Measurements from ENCODE around the gene ADI1.

Gene ADI1

DNA sequence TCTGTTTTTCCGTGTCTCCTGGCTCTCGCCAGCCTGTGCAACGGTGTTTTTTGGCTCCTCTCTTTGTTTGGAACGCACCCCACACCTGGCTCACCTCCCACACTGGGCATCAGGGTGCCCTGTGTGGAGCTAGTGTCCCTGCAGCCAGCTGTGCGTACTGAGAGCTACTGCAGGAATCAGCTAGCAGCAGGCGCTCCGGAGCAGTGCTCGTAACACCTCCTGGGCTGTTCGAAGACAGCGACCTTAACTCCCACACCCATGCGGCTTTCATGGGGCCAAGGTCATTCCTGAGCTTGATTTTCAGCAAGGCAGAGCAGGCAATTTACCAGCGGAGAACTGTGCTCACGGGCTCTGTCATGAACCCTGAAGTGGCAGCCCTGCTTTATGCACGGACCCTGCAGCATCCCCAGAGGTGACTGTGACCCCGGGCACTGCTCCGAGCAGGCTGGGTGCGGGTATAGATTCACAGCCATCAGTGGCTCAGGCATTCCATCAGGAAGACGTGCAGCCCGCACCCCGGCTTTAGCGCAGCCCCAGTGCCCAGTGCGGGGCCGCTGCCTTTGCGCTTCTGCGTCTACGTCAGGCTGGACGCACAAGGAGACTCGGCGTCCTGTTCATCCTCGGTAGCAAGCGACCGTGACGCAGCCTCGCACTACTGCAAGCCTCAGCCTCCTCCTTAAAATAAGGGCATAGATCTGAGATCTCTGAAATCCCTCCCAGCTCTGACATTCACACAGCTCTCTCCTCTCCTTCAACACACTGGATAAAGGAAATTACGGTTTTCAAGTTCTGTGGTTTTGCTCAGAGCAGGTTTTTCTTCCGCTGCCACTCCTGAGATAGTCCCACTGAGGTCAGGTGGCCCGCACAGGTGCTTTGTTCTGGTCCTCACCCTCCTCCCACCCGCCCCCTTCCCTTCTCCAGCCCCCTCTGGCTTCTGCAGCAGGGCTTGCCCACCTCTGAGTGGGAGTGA, 58.2 kb downstream of the ADI1 start:
- DNase-seq (ENCODE audit: low read depth, low spot score), result no peak
- TF ChIP-seq, protein P1, sequence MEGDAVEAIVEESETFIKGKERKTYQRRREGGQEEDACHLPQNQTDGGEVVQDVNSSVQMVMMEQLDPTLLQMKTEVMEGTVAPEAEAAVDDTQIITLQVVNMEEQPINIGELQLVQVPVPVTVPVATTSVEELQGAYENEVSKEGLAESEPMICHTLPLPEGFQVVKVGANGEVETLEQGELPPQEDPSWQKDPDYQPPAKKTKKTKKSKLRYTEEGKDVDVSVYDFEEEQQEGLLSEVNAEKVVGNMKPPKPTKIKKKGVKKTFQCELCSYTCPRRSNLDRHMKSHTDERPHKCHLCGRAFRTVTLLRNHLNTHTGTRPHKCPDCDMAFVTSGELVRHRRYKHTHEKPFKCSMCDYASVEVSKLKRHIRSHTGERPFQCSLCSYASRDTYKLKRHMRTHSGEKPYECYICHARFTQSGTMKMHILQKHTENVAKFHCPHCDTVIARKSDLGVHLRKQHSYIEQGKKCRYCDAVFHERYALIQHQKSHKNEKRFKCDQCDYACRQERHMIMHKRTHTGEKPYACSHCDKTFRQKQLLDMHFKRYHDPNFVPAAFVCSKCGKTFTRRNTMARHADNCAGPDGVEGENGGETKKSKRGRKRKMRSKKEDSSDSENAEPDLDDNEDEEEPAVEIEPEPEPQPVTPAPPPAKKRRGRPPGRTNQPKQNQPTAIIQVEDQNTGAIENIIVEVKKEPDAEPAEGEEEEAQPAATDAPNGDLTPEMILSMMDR (IDR thresholded peaks at IDR 0.05; ENCODE audit: low read depth, low read length), result no peak
- no peak overlapping the region for H3K4me3 ChIP-seq (ENCODE audit: low read depth, low read length)
- in situ Hi-C loops (cut with HindIII; ENCODE audit: low sequenced_read_pairs), result no loop called here

DNA sequence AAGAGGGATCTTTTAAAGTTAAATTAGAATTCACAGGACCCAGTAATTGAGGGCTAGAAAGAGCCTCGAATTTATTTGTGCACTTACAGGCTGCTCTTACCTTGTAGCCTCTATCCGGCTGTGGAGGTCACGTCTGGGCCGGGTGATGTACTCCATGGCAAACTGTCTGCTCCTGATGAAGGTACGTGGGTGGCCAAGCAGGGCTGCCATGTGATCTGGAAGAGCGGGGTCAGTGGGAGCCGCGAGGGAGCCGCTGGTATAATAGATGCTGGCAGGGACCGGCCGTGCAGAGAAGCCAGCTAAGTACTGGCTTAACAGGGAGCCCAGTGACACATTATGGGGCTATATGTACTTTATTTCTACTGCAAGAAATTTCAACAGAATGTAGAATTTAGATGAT, 59.2 kb downstream of the ADI1 start:
- in situ Hi-C loops (cut with HindIII; ENCODE audit: low sequenced_read_pairs), result no loop called here

DNA sequence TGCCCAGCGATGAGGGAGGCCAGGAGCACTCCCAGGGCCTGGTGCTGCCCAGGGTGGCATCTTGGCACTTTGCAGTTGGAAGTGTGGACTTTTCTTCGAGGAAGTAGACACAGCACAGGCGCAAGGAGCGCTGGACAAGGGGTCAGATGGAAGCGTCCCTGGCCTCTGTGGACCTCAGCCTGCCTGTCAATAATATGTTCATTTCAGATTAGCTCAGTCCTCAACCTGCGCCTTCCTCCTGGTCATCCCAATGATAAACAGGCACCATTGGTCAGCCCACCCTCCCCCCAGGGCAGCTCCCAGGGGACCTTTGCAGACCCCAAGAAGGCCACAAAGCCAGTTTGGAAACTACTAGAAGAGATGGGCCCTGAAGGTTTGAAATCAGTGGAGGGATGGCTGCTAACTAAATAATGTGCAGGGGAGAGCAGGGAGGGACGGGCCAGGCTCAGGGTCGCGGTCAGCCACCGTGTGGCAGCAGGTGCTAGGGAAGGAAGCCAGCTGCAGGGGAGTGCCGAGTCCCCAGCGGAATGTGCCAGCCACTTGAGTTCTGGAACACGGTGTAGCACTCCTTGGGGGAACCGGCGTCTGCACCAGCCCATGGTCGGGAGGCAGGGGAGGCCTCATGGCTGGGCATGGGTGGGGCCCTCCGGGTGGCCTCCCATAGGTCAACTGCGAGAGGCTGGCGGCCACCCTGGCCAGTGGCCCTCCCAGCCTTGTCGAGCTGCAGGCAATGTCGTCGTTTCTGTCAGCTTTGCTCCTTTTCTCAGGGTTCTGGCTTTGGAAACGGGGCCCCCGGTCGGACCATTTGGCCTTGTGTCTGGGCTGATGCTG, 59.9 kb downstream of the ADI1 start:
- TF ChIP-seq, protein P1 (IDR thresholded peaks at IDR 0.05; ENCODE audit: low read depth, low read length), result no peak
- in situ Hi-C loops (cut with HindIII; ENCODE audit: low sequenced_read_pairs), result no loop called here
- no peak overlapping the region for H3K4me3 ChIP-seq (ENCODE audit: low read depth, low read length)
- no peak for DNase-seq (ENCODE audit: low read depth, low spot score)

More for the DNA sequence above, 59.2 kb downstream of the ADI1 start:
- no peak overlapping the region for H3K4me3 ChIP-seq (ENCODE audit: low read depth, low read length)
- TF ChIP-seq, protein P1 (IDR thresholded peaks at IDR 0.05; ENCODE audit: low read depth, low read length), result no peak
- DNase-seq (ENCODE audit: low read depth, low spot score), result no peak

DNA sequence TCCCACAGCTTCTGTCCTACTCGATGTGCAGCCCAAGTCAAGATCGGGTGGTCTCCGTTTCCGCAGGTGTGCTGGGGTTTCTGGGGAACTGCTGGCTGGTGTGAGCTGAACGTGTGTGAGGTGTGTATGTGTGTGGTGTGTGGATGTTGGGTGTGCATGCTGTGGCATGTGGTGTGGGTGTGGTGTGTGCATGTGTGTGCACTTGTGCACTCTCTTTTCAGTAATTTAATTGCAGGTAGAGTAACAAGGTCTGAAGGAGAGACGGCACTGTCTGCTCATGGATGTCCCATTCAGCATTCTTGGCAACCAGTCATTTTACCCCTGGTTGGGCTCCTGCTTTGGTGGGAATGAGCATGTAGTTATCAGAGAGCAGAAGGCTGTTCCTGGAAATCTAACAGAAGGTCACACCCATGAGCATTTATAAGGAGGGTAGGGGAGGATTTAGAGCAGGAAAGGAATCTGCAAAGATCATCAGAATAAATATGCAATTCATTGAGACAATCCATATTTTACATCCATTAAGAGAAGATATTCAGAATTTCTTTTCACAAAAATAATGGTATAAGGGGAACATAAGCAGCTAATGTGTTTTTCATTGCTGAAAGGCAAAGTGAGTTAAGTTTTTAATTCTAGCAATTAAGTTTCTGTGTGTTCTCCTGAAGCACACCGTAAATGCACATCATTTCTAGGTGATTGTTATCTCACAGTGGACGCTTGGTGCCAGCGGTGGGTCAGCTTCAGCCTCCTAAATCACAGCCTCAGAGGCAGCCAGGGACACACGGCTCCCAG, 60.7 kb downstream of the ADI1 start:
- TF ChIP-seq, protein P1 (IDR thresholded peaks at IDR 0.05; ENCODE audit: low read depth, low read length), result no peak
- DNase-seq (ENCODE audit: low read depth, low spot score), result no peak
- H3K4me3 ChIP-seq (ENCODE audit: low read depth, low read length), result no peak overlapping the region
- in situ Hi-C loops (cut with HindIII; ENCODE audit: low sequenced_read_pairs), result no loop called here

DNA sequence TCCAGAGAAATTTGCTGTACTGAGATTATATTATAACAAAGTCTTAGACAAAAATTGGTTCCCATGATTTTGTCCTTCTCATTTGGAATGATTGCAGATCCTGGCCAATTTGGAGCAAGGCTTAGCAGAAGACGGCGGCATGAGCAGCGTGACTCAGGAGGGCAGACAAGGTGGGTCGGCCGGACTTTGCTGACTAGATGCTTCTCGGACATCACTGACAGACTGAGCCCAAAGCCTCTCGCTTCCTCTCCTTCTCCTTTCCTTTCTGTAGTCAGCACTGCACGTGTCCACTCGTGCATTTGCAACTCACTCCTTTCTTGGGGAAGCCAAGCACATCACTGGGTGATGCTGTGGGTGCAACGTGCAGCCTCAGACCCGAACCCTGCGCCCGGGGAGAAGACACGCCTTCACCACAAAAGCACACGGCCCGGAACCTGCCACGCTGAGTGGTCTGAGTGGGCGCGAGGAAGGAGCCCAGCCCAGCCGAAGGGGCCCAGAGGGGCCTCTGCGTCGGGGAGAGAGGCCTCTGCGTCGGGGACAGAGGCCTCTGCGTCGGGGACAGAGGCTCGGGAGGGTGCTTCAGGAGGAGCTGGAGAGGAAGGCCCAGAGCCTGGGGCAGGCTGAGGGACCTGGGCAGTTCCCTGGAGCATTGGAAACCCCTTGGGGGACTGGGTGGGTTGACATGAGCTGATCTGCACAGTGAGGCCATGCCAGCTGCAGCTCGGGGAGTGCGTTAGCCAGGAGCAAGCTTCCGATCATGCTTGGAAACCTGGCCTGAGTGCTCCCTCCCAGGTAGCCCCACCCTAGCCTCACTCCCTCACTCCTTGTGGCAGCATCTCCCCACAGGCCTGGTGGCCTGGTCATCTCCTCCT, 61.6 kb downstream of the ADI1 start:
- TF ChIP-seq, protein P1 (IDR thresholded peaks at IDR 0.05; ENCODE audit: low read depth, low read length), result no peak
- no peak for DNase-seq (ENCODE audit: low read depth, low spot score)
- in situ Hi-C loops (cut with HindIII; ENCODE audit: low sequenced_read_pairs), result no loop called here

More for the DNA sequence above, 61.6 kb downstream of the ADI1 start:
- H3K4me3 ChIP-seq (ENCODE audit: low read depth, low read length), result no peak overlapping the region

Measured in astrocyte of the spinal cord (primary cell).